H1 (cell line): ENCODE results near the gene SHROOM2. TPM values are rescaled to one million over a fixed set of nuclear protein-coding genes. Genes with fewer than 3 reads are reported as not detected.

Experiments
- CTCF ChIA-PET: fragments of 300-600 bp; sonication (Branson Sonifier 250); formaldehyde crosslinking; loops from one replicate; lab custom pipeline; 2021; ENCODE audit not compliant: partially characterized antibody; lab: Charles Lee
- POLR2A ChIA-PET: fragments of 300-600 bp; sonication (Branson Sonifier 250); formaldehyde crosslinking; loops from one replicate; lab custom pipeline; 2021; ENCODE audit warnings: inconsistent platforms; ENCODE audit not compliant: partially characterized antibody; lab: Charles Lee
- DNase-seq, 2 experiments: peaks; one replicate each; pipeline versions ENCODE4 v3.0.0 to v3.0.0-alpha.2; 2010 to 2022; ENCODE audit warnings: low spot score in 2 of 2, low read depth in 1 of 2, mixed read lengths in 1 of 2
- FAIRE-seq: peaks from 2 replicates; lab custom pipeline; 2011; peaks lifted over from hg19 to GRCh38; lab: Jason Lieb, UNC
- H2AFZ ChIP-seq: 2 replicates; pipeline ENCODE4 v1.8.1; 2012; ENCODE audit warnings: low read length, inconsistent platforms
- H2AK5ac ChIP-seq: 2 replicates; pipeline ENCODE4 v1.6.1; 2013; ENCODE audit warnings: low read depth, low read length
- H2BK120ac ChIP-seq: replicated peaks from 2 replicates; pipeline ENCODE3; 2013; ENCODE audit warnings: low read depth, low read length, inconsistent platforms
- H2BK12ac ChIP-seq: 2 replicates; pipeline ENCODE4 v1.6.1; 2013; ENCODE audit warnings: low read depth, low read length
- H2BK15ac ChIP-seq: 2 replicates; pipeline ENCODE4 v1.6.1; 2013; ENCODE audit warnings: low read length
- H2BK20ac ChIP-seq: 2 replicates; pipeline ENCODE4 v1.6.1; 2013; ENCODE audit warnings: low read length
- H2BK5ac ChIP-seq: 2 replicates; pipeline ENCODE4 v1.6.1; 2013; ENCODE audit warnings: low read depth, low read length
- H3K14ac ChIP-seq: 2 replicates; pipeline ENCODE4 v1.6.1; 2013; ENCODE audit warnings: inconsistent platforms; ENCODE audit not compliant: insufficient read length
- H3K18ac ChIP-seq: 2 replicates; pipeline ENCODE4 v1.6.1; 2013; ENCODE audit warnings: low read length; ENCODE audit errors: extremely low read depth
- H3K23ac ChIP-seq: 2 replicates; pipeline ENCODE4 v1.6.1; 2013; ENCODE audit warnings: inconsistent platforms; ENCODE audit not compliant: insufficient read length
- H3K23me2 ChIP-seq: 2 replicates; pipeline ENCODE4 v1.6.1; 2013; ENCODE audit warnings: low read depth, low read length
- H3K27ac ChIP-seq: 2 replicates; pipeline ENCODE4 v1.6.1; 2011; ENCODE audit warnings: low read depth, low read length, inconsistent platforms
- H3K27me3 ChIP-seq, 4 experiments: replicated peaks in 1 of 4; 1 replicate in 1 of 4; 2 replicates in 3 of 4; pipeline versions ENCODE4 v1.6.1 to v1.8.1; 2011 to 2013; ENCODE audit warnings: low read length in 3 of 4, mild to moderate bottlenecking in 3 of 4, inconsistent platforms in 2 of 4, mixed read lengths in 2 of 4, moderate library complexity in 1 of 4; ENCODE audit not compliant: control insufficient read depth in 3 of 4, insufficient read depth in 3 of 4; ENCODE audit errors: extremely low read depth in 1 of 4
- H3K36me3 ChIP-seq, 4 experiments: 2 replicates each; pipeline versions ENCODE4 v1.6.1 to v1.8.1; 2011 to 2013; ENCODE audit warnings: mild to moderate bottlenecking in 4 of 4, low read length in 3 of 4, moderate library complexity in 2 of 4, control low read depth in 1 of 4, inconsistent platforms in 1 of 4; ENCODE audit not compliant: insufficient read depth in 4 of 4, control insufficient read depth in 2 of 4
- H3K4ac ChIP-seq: replicated peaks from 2 replicates; pipeline ENCODE3; 2013; ENCODE audit warnings: low read length, low read depth, mixed read lengths, inconsistent platforms; ENCODE audit not compliant: insufficient read length
- H3K4me1 ChIP-seq, 4 experiments: replicated peaks in 1 of 4; 1 replicate in 1 of 4; 2 replicates in 3 of 4; pipeline versions ENCODE4 v1.6.1 to v1.8.1; 2011 to 2013; ENCODE audit warnings: low read length in 3 of 4, inconsistent platforms in 2 of 4, mixed read lengths in 1 of 4; ENCODE audit not compliant: insufficient read depth in 4 of 4, control insufficient read depth in 3 of 4
- H3K4me2 ChIP-seq, 2 experiments: 2 replicates each; pipeline versions ENCODE4 v1.6.1 to v1.8.1; 2011 to 2013; ENCODE audit warnings: low read depth in 2 of 2, low read length in 2 of 2, control low read depth in 1 of 2, inconsistent platforms in 1 of 2, mild to moderate bottlenecking in 1 of 2; ENCODE audit not compliant: insufficient read depth in 1 of 2
- H3K4me3 ChIP-seq, 4 experiments: fragments of 200-600, 300-600 bp in 1 of 4; sonication (generic), shearing (Covaris generic), sonication (Bioruptor Twin) in 1 of 4; 2 replicates each; pipeline versions ENCODE4 v1.5.1 to v1.8.1; 2011 to 2016; ENCODE audit warnings: low read length in 4 of 4, low read depth in 3 of 4, control low read depth in 2 of 4, inconsistent platforms in 2 of 4, mild to moderate bottlenecking in 2 of 4, mixed read lengths in 1 of 4, moderate library complexity in 1 of 4; ENCODE audit not compliant: insufficient read depth in 2 of 4; ENCODE audit errors: extremely low read depth in 1 of 4
- H3K56ac ChIP-seq: replicated peaks from 2 replicates; pipeline ENCODE3; 2013; ENCODE audit warnings: low read depth, mild to moderate bottlenecking, mixed read lengths, low read length, inconsistent platforms; ENCODE audit not compliant: insufficient read length
- H3K79me1 ChIP-seq: 2 replicates; pipeline ENCODE4 v1.6.1; 2013; ENCODE audit warnings: low read depth, low read length, control low read depth
- H3K79me2 ChIP-seq, 2 experiments: 2 replicates each; pipeline versions ENCODE4 v1.6.1 to v1.8.1; 2012 to 2013; ENCODE audit warnings: low read length in 2 of 2, mild to moderate bottlenecking in 2 of 2, inconsistent platforms in 1 of 2; ENCODE audit not compliant: insufficient read depth in 2 of 2, control insufficient read depth in 1 of 2
- H3K9ac ChIP-seq, 4 experiments: replicated peaks in 1 of 4; 1 replicate in 1 of 4; 2 replicates in 3 of 4; pipeline versions ENCODE4 v1.6.1 to v1.8.1; 2011 to 2013; ENCODE audit warnings: low read depth in 3 of 4, low read length in 3 of 4, control low read depth in 2 of 4, mild to moderate bottlenecking in 2 of 4, moderate library complexity in 2 of 4, inconsistent platforms in 1 of 4; ENCODE audit errors: extremely low read depth in 1 of 4
- H3K9me3 ChIP-seq, 2 experiments: 2 replicates each; pipeline versions ENCODE4 v1.6.1 to v1.8.1; 2012 to 2013; ENCODE audit warnings: mild to moderate bottlenecking in 2 of 2, moderate library complexity in 2 of 2, control low read depth in 1 of 2, inconsistent platforms in 1 of 2, low read depth in 1 of 2, low read length in 1 of 2, mixed read lengths in 1 of 2; ENCODE audit not compliant: insufficient read depth in 2 of 2
- H4K20me1 ChIP-seq, 2 experiments: replicated peaks in 1 of 2; 2 replicates each; pipeline versions ENCODE3 to v1.8.1; 2011 to 2013; ENCODE audit warnings: inconsistent platforms in 2 of 2, low read length in 2 of 2, mild to moderate bottlenecking in 1 of 2; ENCODE audit not compliant: insufficient read depth in 2 of 2, control insufficient read depth in 1 of 2
- H4K5ac ChIP-seq: 2 replicates; pipeline ENCODE4 v1.6.1; 2013; ENCODE audit warnings: low read length, low read depth, mixed read lengths, inconsistent platforms; ENCODE audit not compliant: insufficient read length
- H4K8ac ChIP-seq: 2 replicates; pipeline ENCODE4 v1.8.0; 2013; ENCODE audit warnings: mild to moderate bottlenecking, moderate library complexity, low read length, inconsistent platforms; ENCODE audit not compliant: insufficient read depth; ENCODE audit errors: extremely low read depth
- H4K91ac ChIP-seq: replicated peaks from 2 replicates; pipeline ENCODE3; 2013; ENCODE audit warnings: low read length, mixed read lengths, inconsistent platforms; ENCODE audit not compliant: insufficient read length
- RAD21 ChIP-seq, 2 experiments: IDR thresholded peaks in 1 of 2; conservative IDR thresholded peaks in 1 of 2; 2 replicates each; pipeline ENCODE4 v1.6.1; 2011; ENCODE audit warnings: low read depth in 2 of 2, low read length in 2 of 2, improper control_type of control experiment in 1 of 2, inconsistent platforms in 1 of 2, mild to moderate bottlenecking in 1 of 2, moderate library complexity in 1 of 2
- SIX5 ChIP-seq: IDR thresholded peaks from 2 replicates; pipeline ENCODE4 v1.6.1; 2011; ENCODE audit warnings: mild to moderate bottlenecking, low read depth, low read length
- WGBS, 2 experiments: shearing (Covaris generic) in 1 of 2; methylation state at CpG; one replicate each; pipeline versions ENCODE4 v1.1.6 to v1.1.7; 2013 to 2015; ENCODE audit warnings: low lambda C conversion rate in 2 of 2, mixed read lengths in 2 of 2, inconsistent platforms in 1 of 2, low coverage in 1 of 2, missing lambda C conversion rate in 1 of 2; ENCODE audit not compliant: insufficient replicate concordance in 2 of 2, insufficient coverage in 1 of 2, insufficient read length in 1 of 2; ENCODE audit errors: extremely low coverage in 1 of 2, missing lambda C conversion rate in 1 of 2; 5-methylcytosine and 5-hydroxymethylcytosine counted together
- polyA plus RNA-seq, 7 experiments: library from polyadenylated mRNA; depleted of rRNA in 3 of 7; stranded (reverse) in 5 of 7; unstranded in 2 of 7; fragments of >200 nt in 5 of 7; fragments of 200-250 nt in 2 of 7; gene quantifications; 1 replicate in 5 of 7; 2 replicates in 1 of 7; 4 replicates in 1 of 7; pipeline versions ENCODE4 v1.2.1 to v1.2.3, GENCODE V29; 2011 to 2013; ENCODE audit warnings: missing spikeins in 2 of 7, mixed read lengths in 2 of 7
- total RNA-seq: library from RNA; stranded (reverse); fragmentation: NEBNext Ultra II Directional; extraction: Animal tissue kit (Norgen Biotek cat#: 25700); gene quantifications from 2 replicates; pipeline ENCODE4 v1.2.1, GENCODE V29; 2021

Gene SHROOM2
- total and polyA plus RNA-seq, 2 of the 8 experiments (the other 6 are each of a cell fraction or from before 2014, with no cell fraction given) = 3.4 to 14.2 TPM

GRCh38 chrX:9966775-9967408 is 180.7 kb downstream of the SHROOM2 start, which contains the start of gene CLDN34:
CLDN34 (plus strand) TSS chrX:9967358; CDS start chrX:9967358, 0 bp downstream.
- Histone ChIP-seq H3K23ac (no peak within 1 kb of the TSS), H3K79me2 (no peaks in the 10 kb centered on the region), H3K9ac (no peak within 1 kb of the TSS; a peak in 1 of 7 replicates), H3K27ac (no peak within 1 kb of the TSS), H3K4me1 (no peaks in the 10 kb centered on the region), H3K18ac (no peak within 1 kb of the TSS), H4K91ac (no peak within 1 kb of the TSS), H2BK12ac (no peak within 1 kb of the TSS), H2BK15ac (no peak within 1 kb of the TSS), H3K4ac (no peak within 1 kb of the TSS), H2AFZ (no peak within 1 kb of the TSS), H2BK5ac (no peak within 1 kb of the TSS), H4K5ac (no peak within 1 kb of the TSS), H3K14ac (no peak within 1 kb of the TSS), H3K4me3 (no peak within 1 kb of the TSS), H3K9me3 (no peaks in the 10 kb centered on the region), H3K36me3 (no peaks in the 10 kb centered on the region), H4K20me1 (no peaks in the 10 kb centered on the region), H3K56ac (no peak within 1 kb of the TSS), H2AK5ac (no peak within 1 kb of the TSS), H2BK120ac (no peak within 1 kb of the TSS), H3K4me2 (no peak within 1 kb of the TSS), H2BK20ac (no peak within 1 kb of the TSS), H4K8ac (no peak within 1 kb of the TSS), H3K79me1 (no peaks in the 10 kb centered on the region), H3K23me2 (no peaks in the 10 kb centered on the region), H3K27me3 (no peaks in the 10 kb centered on the region)
- CTCF ChIA-PET = no interaction called here
- POLR2A ChIA-PET = no interaction called here
- no peak for DNase-seq
- no peak for FAIRE-seq
- 91% methylated on average over 16 of the region's 16 CpGs; no CpG with 5 or more reads in 1 of the 2 experiments for WGBS, 2 experiments
- TF ChIP-seq SIX5 = no peak
- TF ChIP-seq RAD21 (IDR thresholded peaks at IDR 0.05 in 1 of 2, conservative IDR thresholded peaks at IDR 0.05 in 1 of 2; ENCODE audit: low read depth in 2 of 2, low read length in 2 of 2) = peak in 1 of 2 experiments; percentile 11; a peak in 1 of 4 replicates
